NCI-H1092 (cell line): ENCODE results near the gene INTS6.

Source experiments
- DNase-seq: peaks from one replicate; lab custom pipeline; 2025; lab: John Stamatoyannopoulos, UW

Gene INTS6

DNA sequence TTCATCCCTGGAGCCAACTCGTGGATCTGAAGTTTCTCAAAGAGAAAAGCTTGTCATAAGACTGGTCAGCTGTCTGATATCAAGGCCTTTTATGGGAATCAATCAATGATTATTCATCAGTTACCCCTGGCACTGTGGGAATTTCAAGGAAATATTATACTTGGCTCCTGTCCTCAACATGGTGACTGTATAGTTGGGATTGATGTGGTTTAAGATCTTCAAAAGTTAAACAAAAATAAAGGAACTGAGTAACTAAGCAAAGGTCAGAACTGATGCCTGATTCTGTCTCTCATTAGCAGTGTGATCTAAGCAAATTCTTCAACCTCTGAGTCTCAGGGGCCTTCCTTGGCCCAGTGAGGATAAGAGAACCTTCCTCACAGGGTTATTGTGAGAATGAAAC lies 135.6 kb downstream of the INTS6 start:
- no peak for DNase-seq

DNA sequence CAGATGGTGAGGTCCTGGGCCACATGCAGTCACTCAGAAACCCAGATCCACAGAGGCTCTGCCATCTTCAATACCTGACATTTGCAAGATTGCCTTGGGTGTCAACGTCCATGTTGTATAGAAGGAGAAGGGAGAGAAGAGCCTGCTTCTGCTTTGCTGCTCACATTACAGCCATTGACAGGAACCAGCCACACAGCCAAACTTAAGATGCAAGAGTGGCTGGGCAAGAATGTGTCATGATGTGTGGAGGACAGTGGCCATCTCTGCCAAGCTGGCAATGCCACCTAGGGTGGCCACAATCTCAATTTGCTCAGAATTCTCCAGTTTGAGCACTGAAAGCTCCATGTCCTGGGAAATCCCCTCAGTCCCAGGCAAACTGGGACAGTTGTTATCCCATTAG lies 139.2 kb downstream of the INTS6 start:
- no peak for DNase-seq

DNA sequence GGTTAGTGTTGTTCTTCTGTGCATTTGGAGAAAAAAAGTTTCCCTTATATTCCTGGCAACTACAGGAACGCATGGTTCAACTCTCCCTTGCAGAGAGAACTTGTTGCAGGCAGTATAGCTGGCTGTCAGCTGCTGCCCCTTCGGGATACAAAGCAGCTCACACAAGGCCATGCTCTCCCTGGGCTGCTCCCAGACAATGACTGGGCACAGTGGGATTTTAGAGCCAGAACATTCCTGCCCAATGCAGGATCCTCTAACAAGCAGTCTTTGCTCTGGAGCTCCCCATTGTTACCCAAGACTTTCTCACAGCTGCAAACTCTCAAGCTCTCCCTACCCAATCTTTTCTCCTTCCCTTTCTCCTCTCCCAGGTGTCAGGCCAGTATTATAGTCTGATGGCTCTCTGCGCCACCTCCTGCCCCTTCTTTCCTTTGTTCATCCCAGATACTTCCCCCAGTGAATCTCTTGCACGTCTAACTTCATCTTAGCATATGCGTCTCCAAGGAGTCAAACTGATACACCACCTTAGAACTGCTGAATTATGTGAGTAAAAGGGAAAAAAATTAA lies 140.8 kb downstream of the INTS6 start:
- no peak for DNase-seq
